Spleen (tissue), 11 donors: ENCODE data around the gene TXN2. TPM values are rescaled to one million over a fixed set of nuclear protein-coding genes. Genes with fewer than 3 reads are reported as not detected.
A peak's percentile ranks its signal among the peaks of the same experiment; 100 is the strongest.

ENCODE experiments used
- DNase-seq: peaks from one replicate; pipeline ENCODE4 v3.0.0-alpha.2; 2020
- H3K27ac ChIP-seq, 8 donors: fragments of 200-600 bp; sonication (generic) in 7 of 8; 1 replicate in 4 of 8; 2 replicates in 4 of 8; pipeline versions ENCODE4 v1.5.0 to v1.8.0; 2016 to 2021; ENCODE audit warnings: inconsistent platforms in 4 of 8, mild to moderate bottlenecking in 4 of 8, moderate library complexity in 1 of 8
- H3K27me3 ChIP-seq, 7 donors: fragments of 200-600 bp; sonication (generic) in 6 of 7; replicated peaks in 1 of 7; 1 replicate in 4 of 7; 2 replicates in 3 of 7; pipeline versions ENCODE4 v1.5.0 to v1.8.0; 2016 to 2021; ENCODE audit warnings: inconsistent platforms in 3 of 7, mild to moderate bottlenecking in 1 of 7
- H3K36me3 ChIP-seq, 6 donors: fragments of 200-600 bp; sonication (generic) in 5 of 6; 1 replicate in 4 of 6; 2 replicates in 2 of 6; pipeline versions ENCODE4 v1.5.0 to v1.8.0; 2016 to 2021; ENCODE audit warnings: inconsistent platforms in 2 of 6
- H3K4me1 ChIP-seq, 6 donors: fragments of 200-600 bp; sonication (generic) in 5 of 6; 1 replicate in 3 of 6; 2 replicates in 3 of 6; pipeline versions ENCODE4 v1.5.0 to v1.8.0; 2016 to 2021; ENCODE audit warnings: inconsistent platforms in 3 of 6
- H3K4me3 ChIP-seq, 8 donors: fragments of 200-600 bp; sonication (generic) in 7 of 8; 1 replicate in 4 of 8; 2 replicates in 4 of 8; pipeline versions ENCODE4 v1.5.0 to v1.8.0; 2016 to 2021; ENCODE audit warnings: inconsistent platforms in 4 of 8, mild to moderate bottlenecking in 4 of 8, moderate library complexity in 2 of 8
- H3K9me3 ChIP-seq, 8 donors: fragments of 200-600 bp; sonication (generic) in 7 of 8; 1 replicate in 4 of 8; 2 replicates in 4 of 8; pipeline versions ENCODE4 v1.5.0 to v1.8.0; 2016 to 2021; ENCODE audit warnings: inconsistent platforms in 4 of 8
- CTCF ChIP-seq, 11 experiments: fragments of 200-600 bp in 7 of 11; fragments of 450-650 bp in 4 of 11; sonication (generic) in 4 of 11; IDR thresholded peaks in 8 of 11; conservative IDR thresholded peaks in 3 of 11; 1 replicate in 7 of 11; 2 replicates in 4 of 11; pipeline versions ENCODE4 v1.4.0 to v1.8.0; 2016 to 2021; ENCODE audit warnings: antibody characterized with exemption in 11 of 11, inconsistent platforms in 4 of 11, mild to moderate bottlenecking in 1 of 11
- POLR2A ChIP-seq, 3 donors: fragments of 450-650 bp; IDR thresholded peaks; one replicate each; pipeline ENCODE4 v1.5.1; 2017; ENCODE audit warnings: antibody characterized with exemption in 3 of 3, mild to moderate bottlenecking in 1 of 3
- POLR2AphosphoS5 ChIP-seq, 3 donors: sonication (generic); formaldehyde crosslinking; IDR thresholded peaks; one replicate each; pipeline ENCODE4 v1.5.1; 2017; ENCODE audit warnings: antibody characterized with exemption in 3 of 3
- WGBS, 5 donors: extraction: QIAGEN DNeasy Blood & Tissue Kit in 3 of 5; methylation state at CpG; one replicate each; pipeline versions ENCODE4 v1.1.5 to v1.1.7; 2013 to 2018; 5-methylcytosine and 5-hydroxymethylcytosine counted together
- intact Hi-C: fragments of 100-400 bp; cut with DNase I; formaldehyde crosslinking; loops from one replicate; pipeline ENCODE4 v1.15.0; 2023; ENCODE audit warnings: low total_unique reads
- polyA plus RNA-seq, 3 donors: library from polyadenylated mRNA; stranded (reverse); fragments of 200-250 nt; gene quantifications; one replicate each; pipeline ENCODE4 v1.2.1, GENCODE V29; 2013
- total RNA-seq, 7 donors: library from RNA; depleted of rRNA in 3 of 7; stranded (reverse); fragments of >200 nt in 3 of 7; fragmentation: NEBNext Ultra II Directional in 4 of 7; extraction: Animal tissue kit (Norgen Biotek cat#: 25700) in 4 of 7; gene quantifications; one replicate each; pipeline versions ENCODE4 v1.1.0 to v1.2.1, GENCODE V29; 2016 to 2021
- donor health status: healthy with polysubstance abuse.
- donor health status: DM: no; HTN: no; CAD: no; lungs with moderate emphysema.
- donor health status: DM: no; HTN: no; CAD: no.
- donor health status: Bipolar disorder and iron deficiency.
- donor health status: healthy.
- donor health status: DM: no; HTN: no; CAD: no.
- donor health status: DM: yes; HTN: yes; CAD: no.

Gene TXN2
- total and polyA plus RNA-seq, 10 donors = 52.6 to 105 (median 68.7) TPM

- intact Hi-C loops = no loop called here
- no peaks in the 10 kb centered on the region for H3K9me3 ChIP-seq
- H3K27ac ChIP-seq = peak overlapping the region in 7 of 8 donors; percentile 30 to 98 (median 95)
Measured at GRCh38 chr22:36447632-36448031, 33.8 kb downstream of the TXN2 start.

DNA sequence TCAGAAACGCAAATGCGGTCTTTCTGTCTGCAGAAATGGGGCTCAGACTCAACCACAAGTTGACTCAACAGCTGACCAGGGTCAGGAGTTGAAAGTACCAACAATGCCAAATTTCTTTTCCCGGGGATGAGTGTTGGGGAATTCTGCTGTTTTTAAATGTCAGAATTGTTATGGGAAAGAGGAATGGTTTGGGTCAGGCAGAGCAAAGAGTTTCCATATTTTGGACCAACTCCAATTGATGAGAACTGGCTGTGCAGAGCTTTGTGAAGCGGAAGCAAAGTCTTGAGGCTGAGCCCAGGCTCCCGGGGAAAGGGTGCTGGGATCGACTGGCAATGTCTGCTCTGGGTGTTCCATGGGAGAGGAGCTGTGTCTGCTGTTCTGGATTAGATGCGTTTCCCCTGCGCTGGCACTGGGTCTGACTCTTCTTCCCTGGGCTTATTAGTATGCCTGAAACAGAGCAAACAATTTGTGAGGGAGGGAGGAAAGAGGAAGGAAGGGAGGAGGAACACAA, 36.2 kb downstream of the TXN2 start:
- WGBS, 5 donors = 55 to 71% (median 63%) methylated on average over 8 of the region's 8 CpGs

More at GRCh38 chr22:36447632-36448031, 33.8 kb downstream of the TXN2 start:
- H3K27me3 ChIP-seq = no peaks in the 10 kb centered on the region
- no peaks in the 10 kb centered on the region for H3K36me3 ChIP-seq
- H3K4me1 ChIP-seq = peaks cover 36 to 100% (median 86%) of the 10 kb centered on the region in 6 donors
- H3K4me3 ChIP-seq = peak overlapping the region in 1 of 8 donors; percentile 20
- TF ChIP-seq POLR2AphosphoS5 (IDR thresholded peaks at IDR 0.05) (peak in 1 of 3 donors; percentile 13), POLR2A (IDR thresholded peaks at IDR 0.05) (no peak)
- DNase-seq = no peak
- 76 to 95% (median 83%) methylated on average over 2 of the region's 2 CpGs for WGBS, 5 donors

GRCh38 chr22:36443198-36443770, 38.2 kb downstream of the TXN2 start:
- H3K9me3 ChIP-seq = no peaks in the 10 kb centered on the region
- peaks cover 12 to 78% (median 59%) of the 10 kb centered on the region in 6 donors for H3K4me1 ChIP-seq
- TF ChIP-seq POLR2A (IDR thresholded peaks at IDR 0.05) = no peak
- no peak for TF ChIP-seq CTCF (IDR thresholded peaks at IDR 0.05 in 8 of 11, conservative IDR thresholded peaks at IDR 0.05 in 3 of 11)
- no peak for TF ChIP-seq POLR2AphosphoS5 (IDR thresholded peaks at IDR 0.05)
- intact Hi-C loops = no loop called here
- DNase-seq = no peak
- no peak overlapping the region for H3K4me3 ChIP-seq
- no peaks in the 10 kb centered on the region for H3K36me3 ChIP-seq
- 54 to 61% (median 60%) methylated on average over 7 to 8 of the region's 8 CpGs for WGBS, 5 donors
- H3K27me3 ChIP-seq = no peaks in the 10 kb centered on the region
- H3K27ac ChIP-seq = peak overlapping the region in 4 of 8 donors; percentile 13 to 95 (median 16)

More for the DNA sequence above, 36.2 kb downstream of the TXN2 start:
- Histone ChIP-seq H3K4me3 (no peak overlapping the region), H3K27ac (peak overlapping the region in 7 of 8 donors; percentile 46 to 98 (median 71)), H3K27me3 (no peaks in the 10 kb centered on the region), H3K4me1 (peaks cover 14 to 94% (median 76%) of the 10 kb centered on the region in 6 donors), H3K9me3 (no peaks in the 10 kb centered on the region), H3K36me3 (no peaks in the 10 kb centered on the region)
- intact Hi-C loops = no loop called here
- DNase-seq = no peak
- TF ChIP-seq CTCF (IDR thresholded peaks at IDR 0.05 in 8 of 11, conservative IDR thresholded peaks at IDR 0.05 in 3 of 11) (no peak), POLR2AphosphoS5 (IDR thresholded peaks at IDR 0.05) (peak in 2 of 3 donors; percentile 24 to 47)

DNA sequence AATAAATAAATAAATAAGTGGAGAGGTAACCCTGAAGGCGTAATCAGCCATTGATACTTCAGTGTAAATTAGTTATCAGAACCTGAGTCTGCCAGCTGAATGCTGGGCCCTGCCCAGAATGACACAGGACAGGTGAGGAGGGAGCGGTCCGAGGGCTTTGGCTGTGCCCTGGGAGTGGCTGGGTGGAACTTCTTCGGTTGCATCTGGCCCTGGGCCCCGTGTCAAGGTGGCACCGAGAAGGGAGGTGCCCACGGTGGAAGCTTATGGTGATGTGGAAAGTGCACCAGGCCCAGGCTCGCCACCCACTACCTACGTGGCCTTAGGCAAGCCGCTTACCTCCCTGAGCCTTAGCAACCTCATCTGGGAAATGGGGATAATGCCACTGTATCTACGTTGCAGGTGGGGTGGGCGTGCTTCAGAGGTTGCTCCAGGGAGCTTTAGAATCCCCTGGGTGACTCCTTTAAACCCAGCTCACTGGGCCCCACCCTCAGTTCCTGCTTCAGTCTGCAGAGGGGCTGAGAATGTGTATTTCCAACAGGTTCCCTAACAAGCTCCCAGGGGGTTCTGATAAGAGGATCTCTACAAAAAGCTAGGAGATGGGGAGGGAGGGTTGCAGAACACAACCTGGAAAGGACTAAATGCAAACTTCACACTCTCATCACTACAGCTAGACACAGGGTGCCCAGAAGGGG, 38.8 kb downstream of the TXN2 start:
- Histone ChIP-seq H3K4me1 (peaks cover 10 to 71% (median 53%) of the 10 kb centered on the region in 6 donors), H3K27me3 (no peaks in the 10 kb centered on the region), H3K27ac (peak overlapping the region in 4 of 8 donors; percentile 13 to 23 (median 16)), H3K9me3 (no peaks in the 10 kb centered on the region), H3K4me3 (no peak overlapping the region), H3K36me3 (no peaks in the 10 kb centered on the region)
- no peak for DNase-seq
- intact Hi-C loops = no loop called here
- WGBS, 5 donors = 86 to 94% (median 91%) methylated on average over 7 to 12 of the region's 12 CpGs
- no peak for TF ChIP-seq POLR2A (IDR thresholded peaks at IDR 0.05)
- TF ChIP-seq CTCF (IDR thresholded peaks at IDR 0.05 in 8 of 11, conservative IDR thresholded peaks at IDR 0.05 in 3 of 11) = no peak
- TF ChIP-seq POLR2AphosphoS5 (IDR thresholded peaks at IDR 0.05) = no peak
